Vagina (tissue), 2 donors: ENCODE results near the gene ACAP1.

ENCODE experiments used
- CTCF ChIP-seq, 3 experiments: fragments of 450-650 bp in 2 of 3; fragments of 200-600 bp in 1 of 3; sonication (generic) in 1 of 3; IDR thresholded peaks; one replicate each; pipeline ENCODE4 v1.5.1; 2017 to 2019; ENCODE audit warnings: antibody characterized with exemption in 3 of 3, mild to moderate bottlenecking in 2 of 3, moderate library complexity in 2 of 3
- POLR2A ChIP-seq, 2 donors: fragments of 450-650 bp; IDR thresholded peaks; one replicate each; pipeline ENCODE4 v1.6.1; 2017; ENCODE audit warnings: antibody characterized with exemption in 2 of 2, mild to moderate bottlenecking in 2 of 2, moderate library complexity in 2 of 2

GRCh38 chr17:7380855-7381683 is 44.7 kb downstream of the ACAP1 start, which contains the start of gene TNK1:
- no peak for TF ChIP-seq CTCF (IDR thresholded peaks at IDR 0.05)
- peak in 1 of 2 donors; percentile 61 for TF ChIP-seq POLR2A (IDR thresholded peaks at IDR 0.05)
